ENCODE data around the gene DYNAP.

The DYNAP gene, protein sequence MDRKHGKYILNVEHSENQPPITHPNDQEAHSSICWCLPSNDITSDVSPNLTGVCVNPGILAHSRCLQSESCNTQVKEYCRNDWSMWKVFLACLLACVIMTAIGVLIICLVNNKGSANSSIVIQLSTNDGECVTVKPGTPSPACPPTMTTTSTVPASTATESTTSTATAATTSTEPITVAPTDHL

DNA sequence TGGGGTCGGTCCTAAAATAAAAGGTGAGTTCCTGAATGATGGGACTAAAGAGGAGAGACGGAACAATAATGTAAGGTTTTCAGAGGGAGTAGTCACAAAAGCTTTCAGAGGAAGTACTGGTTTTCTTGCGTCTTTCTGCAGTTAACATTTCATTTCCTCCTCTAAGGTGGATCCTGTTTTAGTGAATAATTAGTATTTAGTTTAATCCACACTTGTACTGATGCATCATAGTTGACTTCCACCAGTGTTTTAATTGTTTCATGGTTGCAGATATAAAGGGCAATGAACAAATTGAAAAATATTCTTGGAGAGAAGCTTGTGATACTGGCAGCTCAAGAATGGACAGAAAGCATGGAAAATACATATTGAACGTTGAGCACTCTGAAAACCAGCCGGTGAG lies at the start of gene DYNAP:
Gene DYNAP, plus strand, starts transcription at position 301 of the 400 bp plus-strand sequence. Its CDS starts 38 bp downstream, at position 339.
- TF ChIP-seq, protein P1, sequence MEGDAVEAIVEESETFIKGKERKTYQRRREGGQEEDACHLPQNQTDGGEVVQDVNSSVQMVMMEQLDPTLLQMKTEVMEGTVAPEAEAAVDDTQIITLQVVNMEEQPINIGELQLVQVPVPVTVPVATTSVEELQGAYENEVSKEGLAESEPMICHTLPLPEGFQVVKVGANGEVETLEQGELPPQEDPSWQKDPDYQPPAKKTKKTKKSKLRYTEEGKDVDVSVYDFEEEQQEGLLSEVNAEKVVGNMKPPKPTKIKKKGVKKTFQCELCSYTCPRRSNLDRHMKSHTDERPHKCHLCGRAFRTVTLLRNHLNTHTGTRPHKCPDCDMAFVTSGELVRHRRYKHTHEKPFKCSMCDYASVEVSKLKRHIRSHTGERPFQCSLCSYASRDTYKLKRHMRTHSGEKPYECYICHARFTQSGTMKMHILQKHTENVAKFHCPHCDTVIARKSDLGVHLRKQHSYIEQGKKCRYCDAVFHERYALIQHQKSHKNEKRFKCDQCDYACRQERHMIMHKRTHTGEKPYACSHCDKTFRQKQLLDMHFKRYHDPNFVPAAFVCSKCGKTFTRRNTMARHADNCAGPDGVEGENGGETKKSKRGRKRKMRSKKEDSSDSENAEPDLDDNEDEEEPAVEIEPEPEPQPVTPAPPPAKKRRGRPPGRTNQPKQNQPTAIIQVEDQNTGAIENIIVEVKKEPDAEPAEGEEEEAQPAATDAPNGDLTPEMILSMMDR (IDR thresholded peaks at IDR 0.05; ENCODE audit: control insufficient read depth, extremely low read depth, insufficient read depth): no peak
- DNase-seq (ENCODE audit: low read depth): no peak
- no peak within 1 kb of the TSS for H3K4me3 ChIP-seq (ENCODE audit: low read depth, low read length)

DNA sequence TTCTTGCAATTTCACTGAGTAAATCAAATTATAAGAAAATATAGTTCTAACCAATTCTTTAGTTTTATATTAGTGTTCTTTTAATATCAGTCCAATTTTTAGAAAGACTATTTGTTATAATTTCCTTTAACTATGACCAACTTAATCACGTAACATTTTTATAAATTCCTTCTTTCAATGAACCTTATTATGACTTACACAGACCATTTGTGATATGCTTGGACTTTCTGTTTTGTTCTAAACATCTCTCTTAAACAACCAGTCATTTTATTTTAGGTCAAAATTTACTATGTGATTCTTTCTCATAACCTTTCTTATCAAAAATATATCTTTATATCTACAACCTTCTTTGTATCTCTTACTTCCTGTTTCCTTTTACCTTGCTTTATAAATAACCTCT lies 39.5 kb upstream of the DYNAP start:
- no peak for DNase-seq (ENCODE audit: low read depth)
- TF ChIP-seq, protein P1 (IDR thresholded peaks at IDR 0.05; ENCODE audit: control insufficient read depth, extremely low read depth, insufficient read depth): no peak

DNA sequence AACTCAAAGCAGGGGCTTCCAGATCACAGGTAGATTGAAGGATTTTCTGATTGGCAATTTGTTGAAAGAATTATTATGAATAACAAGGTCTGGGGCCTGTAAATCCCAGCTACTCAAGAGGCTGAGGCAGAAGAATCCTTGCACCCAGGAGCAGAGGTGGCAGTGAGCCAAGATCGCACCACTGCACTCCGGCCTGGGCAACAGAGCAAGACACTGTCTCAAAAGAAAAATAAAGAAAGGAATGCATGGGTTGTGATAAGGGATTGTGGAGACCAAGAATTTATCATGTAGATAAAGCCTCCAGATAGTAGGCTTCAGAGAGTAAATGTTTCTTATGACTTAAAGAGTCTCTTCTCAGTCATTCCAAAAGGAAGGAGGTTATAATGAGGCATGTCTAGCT lies 35.8 kb upstream of the DYNAP start:
- TF ChIP-seq, protein P1 (IDR thresholded peaks at IDR 0.05; ENCODE audit: control insufficient read depth, extremely low read depth, insufficient read depth): no peak
- H3K4me3 ChIP-seq (ENCODE audit: low read depth, low read length): no peak overlapping the region
- DNase-seq (ENCODE audit: low read depth): no peak

More for the DNA sequence above, 39.5 kb upstream of the DYNAP start:
- H3K4me3 ChIP-seq (ENCODE audit: low read depth, low read length): no peak overlapping the region

DNA sequence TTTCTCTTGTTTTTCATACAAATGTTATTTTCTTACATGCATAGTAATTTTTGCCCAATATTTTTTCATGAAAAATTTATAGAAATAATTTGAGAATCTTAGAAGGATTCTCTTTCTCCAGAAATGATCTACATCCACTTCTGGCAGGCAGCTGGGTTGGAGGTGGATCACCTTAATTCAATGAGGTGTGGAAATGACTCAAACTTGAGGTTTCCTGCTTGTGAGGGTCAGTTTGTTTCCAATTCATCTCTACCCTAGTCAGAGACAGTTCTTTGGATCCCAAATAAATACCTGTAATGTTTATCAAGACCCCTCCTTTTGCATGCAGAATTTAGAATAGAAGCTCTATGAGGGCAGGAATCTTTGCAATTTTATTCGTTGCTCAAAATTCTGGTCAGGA lies 35.0 kb upstream of the DYNAP start:
- DNase-seq (ENCODE audit: low read depth): no peak
- H3K4me3 ChIP-seq (ENCODE audit: low read depth, low read length): no peak overlapping the region
- TF ChIP-seq, protein P1 (IDR thresholded peaks at IDR 0.05; ENCODE audit: control insufficient read depth, extremely low read depth, insufficient read depth): no peak

DNA sequence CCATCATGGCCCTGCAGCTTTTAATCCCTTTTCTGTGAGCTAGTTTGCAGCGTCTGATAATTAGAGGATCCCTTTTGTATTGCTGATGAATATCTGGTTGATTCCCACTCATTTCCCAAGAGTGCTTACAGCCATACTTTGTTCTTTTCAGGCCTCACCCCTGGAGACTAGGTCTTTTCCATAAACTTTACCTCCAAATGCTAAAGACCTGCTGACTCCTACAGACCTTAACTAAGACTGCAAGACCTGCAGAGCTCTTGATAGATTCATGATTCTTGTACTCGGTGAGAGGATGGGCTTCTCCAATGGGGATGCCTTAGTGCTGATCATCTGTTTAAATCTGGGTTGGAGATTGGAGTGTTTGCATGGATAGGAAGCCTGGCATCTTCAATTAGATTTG lies 33.1 kb upstream of the DYNAP start:
- no peak for DNase-seq (ENCODE audit: low read depth)
- TF ChIP-seq, protein P1 (IDR thresholded peaks at IDR 0.05; ENCODE audit: control insufficient read depth, extremely low read depth, insufficient read depth): no peak
- no peak overlapping the region for H3K4me3 ChIP-seq (ENCODE audit: low read depth, low read length)

DNA sequence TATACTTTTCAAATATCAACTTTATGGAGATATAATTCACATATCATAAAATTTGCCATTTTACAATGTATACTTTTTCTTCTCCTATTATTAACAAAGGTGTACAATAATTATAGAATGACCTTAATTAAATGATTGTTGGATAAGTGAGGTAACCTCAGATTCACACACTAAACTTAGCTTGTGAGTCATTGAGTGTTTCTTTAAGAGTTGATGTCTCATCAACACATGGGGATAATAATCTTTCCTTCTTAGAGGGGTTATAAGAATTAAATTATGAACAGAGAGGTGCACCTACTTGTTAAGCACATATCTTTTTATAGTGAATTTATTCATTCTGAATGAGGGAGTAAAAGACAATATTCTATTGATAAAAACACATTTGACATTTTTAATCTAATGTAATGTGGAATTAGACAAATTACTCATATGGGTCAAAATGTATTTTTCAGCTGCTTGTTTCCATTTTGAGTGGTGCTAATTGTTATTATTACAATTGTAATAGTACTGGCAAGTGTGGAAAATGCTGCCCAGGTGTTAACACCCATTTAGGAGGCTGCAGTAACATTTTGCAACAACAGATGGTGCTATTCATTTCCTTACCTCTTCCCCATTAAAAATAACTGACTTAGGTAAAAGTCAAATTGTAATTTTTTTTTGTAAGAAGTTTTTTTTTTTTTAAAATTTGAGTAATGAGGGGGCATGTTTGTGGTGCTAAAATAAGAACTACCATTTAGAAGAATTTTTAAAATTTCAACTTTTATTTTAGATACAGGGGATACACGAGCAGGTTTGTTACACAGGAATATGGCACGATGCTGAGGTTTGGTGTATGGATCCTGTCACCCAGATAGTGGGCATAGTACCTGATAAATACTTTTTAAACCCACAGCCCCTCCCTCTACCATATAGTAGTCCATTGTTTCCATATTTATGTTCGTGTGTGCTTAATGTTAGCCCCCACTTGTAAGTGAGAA lies 32.1 kb upstream of the DYNAP start:
- no peak overlapping the region for H3K4me3 ChIP-seq (ENCODE audit: low read depth, low read length)
- peak; percentile 17 for DNase-seq (ENCODE audit: low read depth)
- TF ChIP-seq, protein P1 (IDR thresholded peaks at IDR 0.05; ENCODE audit: control insufficient read depth, extremely low read depth, insufficient read depth): peak; percentile 60

Data from LNCaP clone FGC (cell line).